ENCODE data around the gene CAMSAP1. TPM values are rescaled to one million over a fixed set of nuclear protein-coding genes. Genes with fewer than 3 reads are reported as not detected.

The CAMSAP1 gene
- polyA plus RNA-seq, 1 donor from 2014 or later: 58.5 TPM

- Histone ChIP-seq H3K9me3 (ENCODE audit: low read length) (no peaks in the 10 kb centered on the region), H3K9me2 (ENCODE audit: insufficient read depth, low read length) (no peaks in the 10 kb centered on the region), H3K4me3 (ENCODE audit: low read length) (no peak overlapping the region), H3K27me3 (ENCODE audit: insufficient read depth, low read depth, low read length) (no peaks in the 10 kb centered on the region), H3K79me2 (replicated peaks; ENCODE audit: insufficient read depth, low read length) (no peaks in the 10 kb centered on the region), H3K9ac (ENCODE audit: low read length) (no peak overlapping the region), H4K20me1 (ENCODE audit: insufficient read depth) (no peaks in the 10 kb centered on the region), H3K27ac (ENCODE audit: low read length) (no peak overlapping the region), H3F3A (ENCODE audit: insufficient read depth, low read length, poor library complexity, severe bottlenecking) (no peaks in the 10 kb centered on the region), H2AFZ (ENCODE audit: low read depth, low read length) (no peak overlapping the region), H3K36me3 (ENCODE audit: insufficient read depth, low read length) (no peaks in the 10 kb centered on the region), H3K4me2 (ENCODE audit: low read length) (no peak overlapping the region)
- no peak for TF ChIP-seq SMC3 (conservative IDR thresholded peaks at IDR 0.05; ENCODE audit: poor library complexity)
- TF ChIP-seq REST (IDR thresholded peaks at IDR 0.05; ENCODE audit: borderline replicate concordance): no peak
- no peak for TF ChIP-seq RAD21 (conservative IDR thresholded peaks at IDR 0.05)
- no peak for TF ChIP-seq EP300 (conservative IDR thresholded peaks at IDR 0.05; ENCODE audit: poor library complexity, severe bottlenecking)
- no peak for TF ChIP-seq TAF1 (IDR thresholded peaks at IDR 0.05; ENCODE audit: low read depth)
- TF ChIP-seq EZH2 (IDR thresholded peaks at IDR 0.05; ENCODE audit: borderline replicate concordance, insufficient read depth, low read length, poor library complexity, severe bottlenecking): no peak
- no peak for TF ChIP-seq MXI1 (conservative IDR thresholded peaks at IDR 0.05; ENCODE audit: poor library complexity, severe bottlenecking)
- no peak for TF ChIP-seq POLR2AphosphoS5 (IDR thresholded peaks at IDR 0.05)
- TF ChIP-seq CTCF (IDR thresholded peaks at IDR 0.05; ENCODE audit: poor library complexity, severe bottlenecking): no peak
Observed at GRCh38 chr9:135776893-135777622, 130.3 kb downstream of the CAMSAP1 start.

- H3F3A ChIP-seq (ENCODE audit: insufficient read depth, low read length, poor library complexity, severe bottlenecking): no peaks in the 10 kb centered on the region
- H2AFZ ChIP-seq (ENCODE audit: low read depth, low read length): no peak overlapping the region
- H3K9ac ChIP-seq (ENCODE audit: low read length): no peak overlapping the region
- H3K9me3 ChIP-seq (ENCODE audit: low read length): no peaks in the 10 kb centered on the region
- H3K27ac ChIP-seq (ENCODE audit: low read length): no peak overlapping the region
- no peaks in the 10 kb centered on the region for H3K79me2 ChIP-seq (replicated peaks; ENCODE audit: insufficient read depth, low read length)
- no peaks in the 10 kb centered on the region for H3K36me3 ChIP-seq (ENCODE audit: insufficient read depth, low read length)
- H3K9me2 ChIP-seq (ENCODE audit: insufficient read depth, low read length): no peaks in the 10 kb centered on the region
- no peaks in the 10 kb centered on the region for H3K27me3 ChIP-seq (ENCODE audit: insufficient read depth, low read depth, low read length)
- TF ChIP-seq RAD21 (conservative IDR thresholded peaks at IDR 0.05) (no peak), TAF1 (IDR thresholded peaks at IDR 0.05; ENCODE audit: low read depth) (no peak), REST (IDR thresholded peaks at IDR 0.05; ENCODE audit: borderline replicate concordance) (no peak), CTCF (IDR thresholded peaks at IDR 0.05; ENCODE audit: poor library complexity, severe bottlenecking) (no peak), EZH2 (IDR thresholded peaks at IDR 0.05; ENCODE audit: borderline replicate concordance, insufficient read depth, low read length, poor library complexity, severe bottlenecking) (no peak), SMC3 (conservative IDR thresholded peaks at IDR 0.05; ENCODE audit: poor library complexity) (no peak), MXI1 (conservative IDR thresholded peaks at IDR 0.05; ENCODE audit: poor library complexity, severe bottlenecking) (no peak), EP300 (conservative IDR thresholded peaks at IDR 0.05; ENCODE audit: poor library complexity, severe bottlenecking) (no peak), POLR2AphosphoS5 (IDR thresholded peaks at IDR 0.05) (no peak)
- H3K4me3 ChIP-seq (ENCODE audit: low read length): no peak overlapping the region
- no peaks in the 10 kb centered on the region for H4K20me1 ChIP-seq (ENCODE audit: insufficient read depth)
- no peak overlapping the region for H3K4me2 ChIP-seq (ENCODE audit: low read length)
Observed at GRCh38 chr9:135775911-135776310, 131.4 kb downstream of the CAMSAP1 start.

All from neural cell (in vitro differentiated cells).